Motor neuron (in vitro differentiated cells): Measurements from ENCODE around the gene KLHL8. TPM values are rescaled to one million over a fixed set of nuclear protein-coding genes. Genes with fewer than 3 reads are reported as not detected.
"Not testable (repeated sequence)": the region's sequence is repeated elsewhere in the genome, so short reads cannot be mapped to it uniquely, and the experiment has no call there.

Experiments used
- ATAC-seq, 8 experiments: fragments of 200-7000 bp; cut with Tn5 transposase; replicated peaks in 6 of 8; 2 replicates each; pipeline ENCODE4 v1.8.0; 2021; ENCODE audit warnings: mild to moderate bottlenecking in 8 of 8, moderate library complexity in 8 of 8
- H3K27ac ChIP-seq, 2 donors: fragments of 250-450 bp; sonication (Bioruptor Pico); 2 replicates each; pipeline ENCODE4 v1.9.0; 2021; ENCODE audit warnings: antibody characterized with exemption in 2 of 2, mild to moderate bottlenecking in 2 of 2, moderate library complexity in 1 of 2
- H3K4me1 ChIP-seq, 2 donors: fragments of 250-450 bp; sonication (Bioruptor Pico); replicated peaks in 1 of 2; 2 replicates each; pipeline ENCODE4 v1.6.1; 2021; ENCODE audit warnings: antibody characterized with exemption in 2 of 2, mild to moderate bottlenecking in 2 of 2, moderate library complexity in 1 of 2
- H3K4me3 ChIP-seq, 5 donors: fragments of 250-450 bp; sonication (Bioruptor Pico); 2 replicates each; pipeline ENCODE4 v1.9.0; 2021; ENCODE audit warnings: antibody characterized with exemption in 5 of 5, mild to moderate bottlenecking in 5 of 5, moderate library complexity in 4 of 5
- WGBS, 10 experiments: fragments of 450-650 bp; shearing (Covaris generic); methylation state at CpG; one replicate each; pipeline ENCODE4 v1.0.0; 2022; 5-methylcytosine and 5-hydroxymethylcytosine counted together
- in situ Hi-C, 9 experiments: fragments of 400-800 bp; cut with MboI; loops; one replicate each; pipeline ENCODE4 v1.15.0; 2021; ENCODE audit warnings: low sequenced_read_pairs in 9 of 9, low pct_unique_long_range_greater_than_20kb in 2 of 9; ENCODE audit not compliant: unreplicated experiment in 9 of 9
- total RNA-seq, 8 experiments: library from RNA; unstranded; fragments of 300-600 nt; gene quantifications; 2 replicates each; pipeline versions ENCODE4 v1.2.3 to v1.2.4, GENCODE V29; 2022

Gene KLHL8
- total RNA-seq, 8 experiments from 2014 or later: 4.8 to 17.3 (median 12.7) TPM

GRCh38 chr4:87152310-87153041, 67.9 kb downstream of the KLHL8 start:
- WGBS, 10 experiments: 47 to 100% (median 79%) methylated on average over 3 to 13 of the region's 14 CpGs; no CpG with 5 or more reads in 2 of the 10 experiments
- no peak for ATAC-seq
- Histone ChIP-seq H3K4me1 (no peaks in the 10 kb centered on the region), H3K27ac (no peak overlapping the region), H3K4me3 (no peak overlapping the region)
- in situ Hi-C loops: no loop called here

- in situ Hi-C loops: no loop called here
- Histone ChIP-seq H3K27ac (no peak overlapping the region), H3K4me1 (no peaks in the 10 kb centered on the region), H3K4me3 (no peak overlapping the region)
- no peak for ATAC-seq
- 13 to 100% (median 100%) methylated on average over 1 of the region's 1 CpG; no CpG with 5 or more reads in 3 of the 10 experiments for WGBS, 10 experiments
Measured at GRCh38 chr4:87151730-87152129, 68.7 kb downstream of the KLHL8 start.

GRCh38 chr4:87150498-87151261, 69.7 kb downstream of the KLHL8 start:
- no peak overlapping the region for H3K4me3 ChIP-seq
- WGBS, 10 experiments: 0 to 89% (median 15%) methylated on average over 1 to 2 of the region's 2 CpGs; no CpG with 5 or more reads in 1 of the 10 experiments
- H3K27ac ChIP-seq: no peak overlapping the region
- H3K4me1 ChIP-seq: no peaks in the 10 kb centered on the region
- in situ Hi-C loops: no loop called here
- peak; percentile 27 to 84 (median 56) for ATAC-seq

GRCh38 chr4:87147116-87147515, 73.3 kb downstream of the KLHL8 start:
- 48 to 100% (median 92%) methylated on average over 1 to 3 of the region's 3 CpGs; no CpG with 5 or more reads in 1 of the 10 experiments for WGBS, 10 experiments
- H3K27ac ChIP-seq: no peak overlapping the region
- in situ Hi-C loops: loop anchor here in 1 of 9 experiments (10.0 kb wide), 1 partner anchor 88 kb away; no protein-coding TSS in a partner anchor
- ATAC-seq: no peak
- H3K4me1 ChIP-seq: no peaks in the 10 kb centered on the region
- no peak overlapping the region for H3K4me3 ChIP-seq

DNA sequence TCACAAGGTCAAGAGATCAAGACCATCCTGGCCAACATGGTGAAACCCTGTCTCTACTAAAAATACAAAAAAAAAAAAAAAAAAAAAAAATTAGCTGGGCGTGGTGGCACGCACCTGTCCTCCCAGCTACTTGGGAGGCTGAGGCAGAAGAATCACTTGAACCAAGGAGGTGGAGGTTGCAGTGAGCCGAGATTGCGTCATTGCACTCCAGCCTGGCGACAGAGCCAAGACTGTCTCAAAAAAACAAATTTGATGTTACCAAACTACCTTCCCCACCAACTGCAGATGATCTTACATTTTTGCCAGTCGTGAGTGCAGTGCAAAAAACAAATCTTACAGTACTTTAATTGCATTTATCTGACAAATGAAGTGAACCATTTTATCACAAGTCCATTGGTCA, 74.5 kb downstream of the KLHL8 start:
- in situ Hi-C loops: loop anchor here in 1 of 9 experiments (10.0 kb wide), 1 partner anchor 89 kb away; no protein-coding TSS in a partner anchor
- WGBS, 10 experiments: 93 to 100% (median 100%) methylated on average over 1 to 6 of the region's 6 CpGs; no CpG with 5 or more reads in 2 of the 10 experiments
- not testable (repeated sequence) for ATAC-seq

DNA sequence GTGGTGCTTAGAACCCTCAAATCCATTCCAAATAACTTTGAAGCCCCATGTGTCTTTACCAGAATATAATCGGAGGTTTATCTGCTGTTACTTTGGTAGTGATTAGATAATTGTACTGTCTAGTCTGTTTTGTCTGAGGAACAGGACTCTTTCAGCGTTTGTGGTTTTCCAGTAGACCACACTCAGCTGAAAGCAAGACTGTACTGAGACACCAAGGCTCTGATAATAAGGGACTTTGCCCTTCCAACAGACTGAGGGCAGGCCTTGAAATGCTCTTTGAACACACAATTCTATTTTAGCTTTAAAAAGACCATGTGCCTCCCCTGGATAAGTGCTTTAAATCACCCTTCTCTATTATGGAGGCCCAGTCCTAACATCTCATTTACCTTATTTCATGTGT, 76.1 kb downstream of the KLHL8 start:
- 29 to 100% (median 89%) methylated on average over 1 to 2 of the region's 2 CpGs; no CpG with 5 or more reads in 2 of the 10 experiments for WGBS, 10 experiments
- in situ Hi-C loops: loop anchor here in 1 of 9 experiments (10.0 kb wide), 1 partner anchor 90 kb away; no protein-coding TSS in a partner anchor
- ATAC-seq: no peak

More for the DNA sequence above, 74.5 kb downstream of the KLHL8 start:
- not testable (repeated sequence) for H3K4me3 ChIP-seq, H3K4me1 ChIP-seq, H3K27ac ChIP-seq

GRCh38 chr4:87141428-87141827, 79.0 kb downstream of the KLHL8 start:
- WGBS, 10 experiments: 61 to 100% (median 92%) methylated on average over 1 to 3 of the region's 3 CpGs
- ATAC-seq: peak in 1 of 8 experiments; percentile 37
- in situ Hi-C loops: loop anchor here in 1 of 9 experiments (10.0 kb wide), 1 partner anchor 93 kb away; no protein-coding TSS in a partner anchor
- Histone ChIP-seq H3K27ac (no peak overlapping the region), H3K4me1 (no peaks in the 10 kb centered on the region), H3K4me3 (no peak overlapping the region)

More for the DNA sequence above, 76.1 kb downstream of the KLHL8 start:
- Histone ChIP-seq H3K27ac (no peak overlapping the region), H3K4me3 (no peak overlapping the region), H3K4me1 (no peaks in the 10 kb centered on the region)

- ATAC-seq: no peak
- Histone ChIP-seq H3K4me1 (peaks cover 0 to 12% of the 10 kb centered on the region in 2 donors), H3K27ac (no peak overlapping the region), H3K4me3 (no peak overlapping the region)
- WGBS, 10 experiments: 80 to 100% (median 95%) methylated on average over 1 to 2 of the region's 3 CpGs; no CpG with 5 or more reads in 2 of the 10 experiments
- in situ Hi-C loops: no loop called here
Measured at GRCh38 chr4:87134122-87134521, 86.3 kb downstream of the KLHL8 start.

DNA sequence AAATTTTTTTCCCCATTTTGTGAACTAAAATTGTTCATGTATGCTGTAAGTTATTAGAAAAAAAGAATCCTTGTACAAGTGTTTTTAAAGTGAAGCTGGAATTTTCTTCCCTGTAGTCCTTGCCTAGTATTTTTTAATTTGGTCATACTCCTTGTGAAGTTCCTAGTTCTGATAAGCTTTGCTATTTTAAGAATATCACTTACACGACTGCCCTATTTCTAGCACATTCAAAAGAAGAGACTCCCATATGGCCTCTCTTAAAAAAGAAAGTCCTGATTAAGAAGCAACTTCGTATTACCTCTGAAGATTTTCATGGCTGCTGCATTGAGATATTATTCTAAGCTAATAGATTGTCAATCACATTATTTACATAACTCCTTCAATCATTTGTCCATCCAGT, 87.2 kb downstream of the KLHL8 start:
- 68 to 100% (median 98%) methylated on average over 1 to 2 of the region's 2 CpGs for WGBS, 10 experiments
- ATAC-seq: no peak
- peaks cover 0 to 12% of the 10 kb centered on the region in 2 donors for H3K4me1 ChIP-seq
- in situ Hi-C loops: no loop called here
- H3K27ac ChIP-seq: no peak overlapping the region
- no peak overlapping the region for H3K4me3 ChIP-seq

GRCh38 chr4:87132035-87132434, 88.4 kb downstream of the KLHL8 start:
- no peak overlapping the region for H3K4me3 ChIP-seq
- in situ Hi-C loops: no loop called here
- H3K4me1 ChIP-seq: peaks cover 0 to 12% of the 10 kb centered on the region in 2 donors
- WGBS, 10 experiments: 92 to 100% (median 98%) methylated on average over 1 to 8 of the region's 8 CpGs
- H3K27ac ChIP-seq: no peak overlapping the region
- ATAC-seq: no peak

GRCh38 chr4:87130985-87131703, 89.3 kb downstream of the KLHL8 start:
- in situ Hi-C loops: no loop called here
- ATAC-seq: peak in 1 of 8 experiments; percentile 8

GRCh38 chr4:87129681-87130080, 90.7 kb downstream of the KLHL8 start:
- no peak for ATAC-seq
- no peak overlapping the region for H3K4me3 ChIP-seq
- in situ Hi-C loops: no loop called here
- WGBS, 10 experiments: 94 to 100% (median 97%) methylated on average over 3 to 6 of the region's 6 CpGs
- peaks cover 0 to 12% of the 10 kb centered on the region in 2 donors for H3K4me1 ChIP-seq
- H3K27ac ChIP-seq: no peak overlapping the region

More at GRCh38 chr4:87130985-87131703, 89.3 kb downstream of the KLHL8 start:
- no peak overlapping the region for H3K27ac ChIP-seq
- 87 to 100% (median 94%) methylated on average over 1 to 7 of the region's 7 CpGs; no CpG with 5 or more reads in 1 of the 10 experiments for WGBS, 10 experiments
- peaks cover 0 to 12% of the 10 kb centered on the region in 2 donors for H3K4me1 ChIP-seq
- no peak overlapping the region for H3K4me3 ChIP-seq
